Measurements from ENCODE around the gene GTF2A1.

GTF2A1 gene

DNA sequence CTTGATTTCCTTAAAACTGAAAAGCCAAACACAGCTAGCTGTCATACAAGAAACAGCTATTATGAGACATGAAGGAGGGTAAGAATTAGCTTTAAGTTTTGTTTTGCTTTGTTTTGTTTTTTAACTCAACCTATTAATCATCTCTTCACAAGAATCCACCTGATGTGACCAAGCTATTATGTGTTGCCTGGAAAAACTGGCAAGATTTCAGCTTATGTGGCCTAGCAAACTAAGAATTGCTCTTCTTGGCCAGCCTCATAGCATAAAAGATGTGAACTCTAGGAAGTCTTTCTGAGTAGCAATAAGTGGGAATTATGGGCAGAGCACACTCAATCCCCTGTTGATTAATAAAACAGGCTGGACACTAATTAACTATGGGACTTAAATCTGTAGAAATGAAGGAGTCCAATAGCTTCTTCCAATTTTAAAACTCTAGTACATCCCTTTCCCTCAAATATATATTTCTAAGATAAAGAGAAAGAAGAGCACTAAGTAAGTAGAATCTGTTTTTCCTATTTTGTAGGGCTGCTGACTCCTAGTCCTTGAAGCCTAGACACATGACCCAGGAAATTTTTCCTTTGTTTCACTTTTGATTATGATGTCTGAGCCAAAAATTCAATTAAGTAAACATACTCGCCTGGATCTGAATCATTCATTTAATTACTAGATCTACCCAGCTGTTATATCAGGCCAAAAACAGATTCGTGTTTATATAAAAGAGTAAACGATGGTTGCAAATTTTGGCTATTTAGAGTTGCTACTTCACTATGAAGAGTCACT, 75.7 kb downstream of the GTF2A1 start:
- H3K27ac ChIP-seq (ENCODE audit: low read length) = no peak overlapping the region
- no peak overlapping the region for H3K4me2 ChIP-seq (ENCODE audit: low read depth, low read length)
- TF ChIP-seq, protein P1, sequence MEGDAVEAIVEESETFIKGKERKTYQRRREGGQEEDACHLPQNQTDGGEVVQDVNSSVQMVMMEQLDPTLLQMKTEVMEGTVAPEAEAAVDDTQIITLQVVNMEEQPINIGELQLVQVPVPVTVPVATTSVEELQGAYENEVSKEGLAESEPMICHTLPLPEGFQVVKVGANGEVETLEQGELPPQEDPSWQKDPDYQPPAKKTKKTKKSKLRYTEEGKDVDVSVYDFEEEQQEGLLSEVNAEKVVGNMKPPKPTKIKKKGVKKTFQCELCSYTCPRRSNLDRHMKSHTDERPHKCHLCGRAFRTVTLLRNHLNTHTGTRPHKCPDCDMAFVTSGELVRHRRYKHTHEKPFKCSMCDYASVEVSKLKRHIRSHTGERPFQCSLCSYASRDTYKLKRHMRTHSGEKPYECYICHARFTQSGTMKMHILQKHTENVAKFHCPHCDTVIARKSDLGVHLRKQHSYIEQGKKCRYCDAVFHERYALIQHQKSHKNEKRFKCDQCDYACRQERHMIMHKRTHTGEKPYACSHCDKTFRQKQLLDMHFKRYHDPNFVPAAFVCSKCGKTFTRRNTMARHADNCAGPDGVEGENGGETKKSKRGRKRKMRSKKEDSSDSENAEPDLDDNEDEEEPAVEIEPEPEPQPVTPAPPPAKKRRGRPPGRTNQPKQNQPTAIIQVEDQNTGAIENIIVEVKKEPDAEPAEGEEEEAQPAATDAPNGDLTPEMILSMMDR (IDR thresholded peaks at IDR 0.05; ENCODE audit: low read length) = no peak
- TF ChIP-seq EZH2phosphoT487 (IDR thresholded peaks at IDR 0.05; ENCODE audit: low read length) = no peak
- TF ChIP-seq EZH2 (optimal IDR thresholded peaks at IDR 0.05; ENCODE audit: low read depth, low read length) = no peak
- no peak overlapping the region for H2AFZ ChIP-seq (ENCODE audit: low read length)
- no peaks in the 10 kb centered on the region for H4K20me1 ChIP-seq (ENCODE audit: insufficient read depth, low read length)
- H3K27me3 ChIP-seq (replicated peaks; ENCODE audit: insufficient read depth, low read length) = no peaks in the 10 kb centered on the region
- H3K9me3 ChIP-seq (replicated peaks; ENCODE audit: insufficient read depth, low read length) = no peaks in the 10 kb centered on the region
- no peak overlapping the region for H3K4me3 ChIP-seq (ENCODE audit: low read length)
- no peaks in the 10 kb centered on the region for H3K9me2 ChIP-seq (replicated peaks; ENCODE audit: insufficient read depth, low read length)
- H3K9ac ChIP-seq (ENCODE audit: low read length) = no peak overlapping the region
- DNase-seq = no peak
- no peaks in the 10 kb centered on the region for H3K36me3 ChIP-seq (replicated peaks; ENCODE audit: insufficient read depth, low read length)
- H3K4me1 ChIP-seq (ENCODE audit: low read length) = no peaks in the 10 kb centered on the region
- no peaks in the 10 kb centered on the region for H3F3A ChIP-seq (ENCODE audit: insufficient read depth, low read length)
- no peaks in the 10 kb centered on the region for H3K79me2 ChIP-seq (ENCODE audit: low read length)

- H3K9me3 ChIP-seq (replicated peaks; ENCODE audit: insufficient read depth, low read length) = no peaks in the 10 kb centered on the region
- no peak overlapping the region for H3K27ac ChIP-seq (ENCODE audit: low read length)
- no peaks in the 10 kb centered on the region for H3K4me1 ChIP-seq (ENCODE audit: low read length)
- no peak for DNase-seq
- H4K20me1 ChIP-seq (ENCODE audit: insufficient read depth, low read length) = no peaks in the 10 kb centered on the region
- no peak overlapping the region for H3K4me2 ChIP-seq (ENCODE audit: low read depth, low read length)
- no peak overlapping the region for H2AFZ ChIP-seq (ENCODE audit: low read length)
- TF ChIP-seq, protein P1 (IDR thresholded peaks at IDR 0.05; ENCODE audit: low read length) = no peak
- TF ChIP-seq EZH2phosphoT487 (IDR thresholded peaks at IDR 0.05; ENCODE audit: low read length) (no peak), EZH2 (optimal IDR thresholded peaks at IDR 0.05; ENCODE audit: low read depth, low read length) (no peak)
- H3K36me3 ChIP-seq (replicated peaks; ENCODE audit: insufficient read depth, low read length) = no peaks in the 10 kb centered on the region
- no peak overlapping the region for H3K4me3 ChIP-seq (ENCODE audit: low read length)
- H3K79me2 ChIP-seq (ENCODE audit: low read length) = no peaks in the 10 kb centered on the region
- no peaks in the 10 kb centered on the region for H3F3A ChIP-seq (ENCODE audit: insufficient read depth, low read length)
- H3K9ac ChIP-seq (ENCODE audit: low read length) = no peak overlapping the region
- H3K27me3 ChIP-seq (replicated peaks; ENCODE audit: insufficient read depth, low read length) = no peaks in the 10 kb centered on the region
- no peaks in the 10 kb centered on the region for H3K9me2 ChIP-seq (replicated peaks; ENCODE audit: insufficient read depth, low read length)
Measured at GRCh38 chr14:81143793-81144192, 77.0 kb downstream of the GTF2A1 start.

DNA sequence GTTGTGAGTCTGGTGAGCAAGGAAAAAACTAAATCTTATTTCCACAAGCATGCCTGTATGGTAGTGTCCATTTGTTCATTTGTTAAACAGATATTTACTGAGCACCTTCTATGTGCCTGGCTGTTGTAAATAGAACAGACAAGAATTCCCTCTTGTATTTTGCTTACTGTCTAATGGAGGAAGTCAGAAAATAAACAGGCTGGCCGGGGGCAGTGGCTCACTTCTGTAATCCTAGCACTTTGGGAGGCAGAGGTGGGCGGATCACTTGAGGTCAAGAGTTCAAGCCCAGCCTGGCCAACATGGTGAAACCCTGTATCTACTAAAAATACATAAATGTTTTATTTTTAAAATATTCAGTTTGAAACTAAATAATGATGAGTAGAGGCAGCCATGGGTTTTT, 79.3 kb downstream of the GTF2A1 start:
- no peaks in the 10 kb centered on the region for H3K9me3 ChIP-seq (replicated peaks; ENCODE audit: insufficient read depth, low read length)
- H3K4me3 ChIP-seq (ENCODE audit: low read length) = no peak overlapping the region
- H4K20me1 ChIP-seq (ENCODE audit: insufficient read depth, low read length) = no peaks in the 10 kb centered on the region
- H3F3A ChIP-seq (ENCODE audit: insufficient read depth, low read length) = no peaks in the 10 kb centered on the region
- H3K4me2 ChIP-seq (ENCODE audit: low read depth, low read length) = no peak overlapping the region
- H3K27me3 ChIP-seq (replicated peaks; ENCODE audit: insufficient read depth, low read length) = no peaks in the 10 kb centered on the region
- H3K9me2 ChIP-seq (replicated peaks; ENCODE audit: insufficient read depth, low read length) = no peaks in the 10 kb centered on the region
- H3K27ac ChIP-seq (ENCODE audit: low read length) = no peak overlapping the region
- TF ChIP-seq EZH2 (optimal IDR thresholded peaks at IDR 0.05; ENCODE audit: low read depth, low read length) (no peak), EZH2phosphoT487 (IDR thresholded peaks at IDR 0.05; ENCODE audit: low read length) (no peak)
- TF ChIP-seq, protein P1 (IDR thresholded peaks at IDR 0.05; ENCODE audit: low read length) = no peak
- no peak overlapping the region for H2AFZ ChIP-seq (ENCODE audit: low read length)
- no peak for DNase-seq
- no peaks in the 10 kb centered on the region for H3K36me3 ChIP-seq (replicated peaks; ENCODE audit: insufficient read depth, low read length)
- no peaks in the 10 kb centered on the region for H3K79me2 ChIP-seq (ENCODE audit: low read length)
- H3K4me1 ChIP-seq (ENCODE audit: low read length) = no peaks in the 10 kb centered on the region
- no peak overlapping the region for H3K9ac ChIP-seq (ENCODE audit: low read length)

Measured in MM.1S (cell line).